Trophoblast cell (in vitro differentiated cells and primary cell): ENCODE data around the gene PDIA2.

Experiments
- DNase-seq, 2 donors: peaks; one replicate each; pipeline ENCODE4 v3.0.0-alpha.2; 2016
- H2AFZ ChIP-seq: 2 replicates; pipeline ENCODE4 v1.6.1; 2013; ENCODE audit warnings: low read length, moderate library complexity, mild to moderate bottlenecking; ENCODE audit not compliant: insufficient read depth, poor library complexity
- H2AK5ac ChIP-seq: 2 replicates; pipeline ENCODE4 v1.6.1; 2013; ENCODE audit warnings: mild to moderate bottlenecking, low read length
- H2BK120ac ChIP-seq: 2 replicates; pipeline ENCODE4 v1.6.1; 2013; ENCODE audit warnings: low read length, mild to moderate bottlenecking, moderate library complexity; ENCODE audit not compliant: insufficient read depth, poor library complexity
- H2BK12ac ChIP-seq: 2 replicates; pipeline ENCODE4 v1.6.1; 2013; ENCODE audit warnings: mild to moderate bottlenecking, low read length, moderate library complexity
- H2BK5ac ChIP-seq: 2 replicates; pipeline ENCODE4 v1.6.1; 2013; ENCODE audit warnings: low read length, low read depth, moderate library complexity, mild to moderate bottlenecking; ENCODE audit not compliant: poor library complexity
- H3K14ac ChIP-seq: 2 replicates; pipeline ENCODE4 v1.6.1; 2013; ENCODE audit warnings: mild to moderate bottlenecking, low read length
- H3K18ac ChIP-seq: 2 replicates; pipeline ENCODE4 v1.6.1; 2013; ENCODE audit warnings: mild to moderate bottlenecking, low read length
- H3K23ac ChIP-seq: 2 replicates; pipeline ENCODE4 v1.6.1; 2013; ENCODE audit warnings: low read length
- H3K27ac ChIP-seq: 2 replicates; pipeline ENCODE4 v1.5.1; 2013; ENCODE audit warnings: low read depth, mild to moderate bottlenecking, inconsistent platforms, low read length, moderate library complexity
- H3K27me3 ChIP-seq: 2 replicates; pipeline ENCODE4 v1.6.1; 2013; ENCODE audit warnings: inconsistent platforms, mild to moderate bottlenecking, low read length, moderate library complexity; ENCODE audit not compliant: insufficient read depth
- H3K36me3 ChIP-seq, 2 experiments: 1 replicate in 1 of 2; 2 replicates in 1 of 2; pipeline ENCODE4 v1.6.1; 2013; ENCODE audit warnings: low read length in 2 of 2, mild to moderate bottlenecking in 2 of 2, moderate library complexity in 1 of 2; ENCODE audit not compliant: insufficient read depth in 2 of 2, control insufficient read depth in 1 of 2
- H3K4ac ChIP-seq: 2 replicates; pipeline ENCODE4 v1.6.1; 2013; ENCODE audit warnings: low read depth, mild to moderate bottlenecking, low read length, moderate library complexity
- H3K4me1 ChIP-seq, 2 experiments: 1 replicate in 1 of 2; 2 replicates in 1 of 2; pipeline ENCODE4 v1.6.1; 2013; ENCODE audit warnings: low read length in 2 of 2, mild to moderate bottlenecking in 2 of 2, moderate library complexity in 1 of 2; ENCODE audit not compliant: insufficient read depth in 2 of 2, control insufficient read depth in 1 of 2
- H3K4me2 ChIP-seq: 2 replicates; pipeline ENCODE4 v1.6.1; 2013; ENCODE audit warnings: inconsistent platforms, mild to moderate bottlenecking, low read length, moderate library complexity
- H3K4me3 ChIP-seq: 2 replicates; pipeline ENCODE4 v1.5.1; 2013; ENCODE audit warnings: mild to moderate bottlenecking, low read depth, low read length, inconsistent platforms
- H3K79me1 ChIP-seq: one replicate; pipeline ENCODE4 v1.6.1; 2013; ENCODE audit warnings: low read length
- H3K79me2 ChIP-seq: 2 replicates; pipeline ENCODE4 v1.6.1; 2013; ENCODE audit warnings: low read length, mild to moderate bottlenecking; ENCODE audit not compliant: control insufficient read depth, insufficient read depth, poor library complexity
- H3K9ac ChIP-seq: 2 replicates; pipeline ENCODE4 v1.6.1; 2013; ENCODE audit warnings: mild to moderate bottlenecking, low read length
- H3K9me3 ChIP-seq: 2 replicates; pipeline ENCODE4 v1.6.1; 2013; ENCODE audit warnings: low read depth, mild to moderate bottlenecking, control low read depth, inconsistent platforms, low read length; ENCODE audit not compliant: insufficient read depth
- H4K12ac ChIP-seq: 2 replicates; pipeline ENCODE4 v1.6.1; 2013; ENCODE audit warnings: low read depth, mild to moderate bottlenecking, low read length, moderate library complexity
- H4K8ac ChIP-seq: 2 replicates; pipeline ENCODE4 v1.6.1; 2013; ENCODE audit warnings: low read depth, mild to moderate bottlenecking, low read length, moderate library complexity
- H4K91ac ChIP-seq: one replicate; pipeline ENCODE4 v1.6.1; 2013; ENCODE audit warnings: low read depth, mild to moderate bottlenecking, low read length, moderate library complexity
- WGBS: extraction: QIAGEN DNeasy Blood & Tissue Kit; methylation state at CpG from one replicate; pipeline ENCODE4 v1.1.7; 2013; ENCODE audit warnings: missing lambda C conversion rate; ENCODE audit not compliant: insufficient read length, insufficient coverage; ENCODE audit errors: extremely low coverage; 5-methylcytosine and 5-hydroxymethylcytosine counted together

PDIA2 gene

GRCh38 chr16:290015-290680 lies 7.2 kb downstream of the PDIA2 start:
- no peak overlapping the region for H3K23ac ChIP-seq
- H3K9ac ChIP-seq = no peak overlapping the region
- no peak overlapping the region for H3K4me2 ChIP-seq
- H2AK5ac ChIP-seq = no peak overlapping the region
- no peak overlapping the region for H3K4me3 ChIP-seq
- no peak overlapping the region for H2BK120ac ChIP-seq
- no peak overlapping the region for H3K27ac ChIP-seq
- no peak overlapping the region for H2AFZ ChIP-seq
- peaks cover 62 to 65% of the 10 kb centered on the region in 2 experiments for H3K36me3 ChIP-seq
- no peak for DNase-seq
- no peak overlapping the region for H4K8ac ChIP-seq
- H2BK12ac ChIP-seq = no peak overlapping the region
- no peaks in the 10 kb centered on the region for H3K79me1 ChIP-seq
- no peaks in the 10 kb centered on the region for H3K79me2 ChIP-seq
- WGBS = no CpG with 5 or more reads among the region's 25 CpGs
- H4K91ac ChIP-seq = no peak overlapping the region
- no peak overlapping the region for H3K14ac ChIP-seq
- H3K27me3 ChIP-seq = no peaks in the 10 kb centered on the region
- H3K9me3 ChIP-seq = peaks cover 8% of the 10 kb centered on the region
- H3K18ac ChIP-seq = no peak overlapping the region
- no peak overlapping the region for H3K4ac ChIP-seq
- H4K12ac ChIP-seq = peak overlapping the region; percentile 15
- H2BK5ac ChIP-seq = no peak overlapping the region
- no peaks in the 10 kb centered on the region for H3K4me1 ChIP-seq

GRCh38 chr16:290681-291405 lies 7.9 kb downstream of the PDIA2 start:
- DNase-seq = no peak
- no peaks in the 10 kb centered on the region for H3K27me3 ChIP-seq
- no peak overlapping the region for H4K8ac ChIP-seq

GRCh38 chr16:291539-291938 lies 8.6 kb downstream of the PDIA2 start:
- no peaks in the 10 kb centered on the region for H3K79me1 ChIP-seq
- H2AFZ ChIP-seq = no peak overlapping the region
- no peaks in the 10 kb centered on the region for H3K4me1 ChIP-seq
- no peak overlapping the region for H2AK5ac ChIP-seq
- H2BK12ac ChIP-seq = no peak overlapping the region
- WGBS = no CpG with 5 or more reads among the region's 17 CpGs
- H3K18ac ChIP-seq = no peak overlapping the region
- H3K9me3 ChIP-seq = peaks cover 4% of the 10 kb centered on the region
- peaks cover 64 to 70% of the 10 kb centered on the region in 2 experiments for H3K36me3 ChIP-seq
- H3K4me3 ChIP-seq = no peak overlapping the region
- H3K27ac ChIP-seq = no peak overlapping the region
- no peaks in the 10 kb centered on the region for H3K27me3 ChIP-seq
- no peak overlapping the region for H3K14ac ChIP-seq
- H3K9ac ChIP-seq = no peak overlapping the region
- no peak overlapping the region for H3K23ac ChIP-seq
- no peaks in the 10 kb centered on the region for H3K79me2 ChIP-seq
- H2BK120ac ChIP-seq = no peak overlapping the region
- no peak for DNase-seq
- no peak overlapping the region for H4K91ac ChIP-seq
- no peak overlapping the region for H2BK5ac ChIP-seq
- no peak overlapping the region for H4K12ac ChIP-seq
- no peak overlapping the region for H3K4ac ChIP-seq
- no peak overlapping the region for H4K8ac ChIP-seq
- no peak overlapping the region for H3K4me2 ChIP-seq

More at GRCh38 chr16:290681-291405, 7.9 kb downstream of the PDIA2 start:
- H3K79me2 ChIP-seq = no peaks in the 10 kb centered on the region
- no peak overlapping the region for H3K27ac ChIP-seq
- no peaks in the 10 kb centered on the region for H3K4me1 ChIP-seq
- no peak overlapping the region for H3K4me3 ChIP-seq
- WGBS = no CpG with 5 or more reads among the region's 50 CpGs
- no peak overlapping the region for H3K4me2 ChIP-seq
- H4K12ac ChIP-seq = no peak overlapping the region
- H2BK5ac ChIP-seq = no peak overlapping the region
- no peak overlapping the region for H2AK5ac ChIP-seq
- no peaks in the 10 kb centered on the region for H3K79me1 ChIP-seq
- H2BK12ac ChIP-seq = no peak overlapping the region
- no peak overlapping the region for H4K91ac ChIP-seq
- no peak overlapping the region for H3K14ac ChIP-seq
- peaks cover 8% of the 10 kb centered on the region for H3K9me3 ChIP-seq
- H3K36me3 ChIP-seq = peaks cover 62 to 66% of the 10 kb centered on the region in 2 experiments
- H2AFZ ChIP-seq = no peak overlapping the region
- no peak overlapping the region for H3K4ac ChIP-seq
- H3K23ac ChIP-seq = no peak overlapping the region
- H3K9ac ChIP-seq = no peak overlapping the region
- no peak overlapping the region for H3K18ac ChIP-seq
- no peak overlapping the region for H2BK120ac ChIP-seq

- H3K4me1 ChIP-seq = no peaks in the 10 kb centered on the region
- H3K23ac ChIP-seq = no peak overlapping the region
- no CpG with 5 or more reads among the region's 32 CpGs for WGBS
- no peak overlapping the region for H4K8ac ChIP-seq
- H3K27ac ChIP-seq = no peak overlapping the region
- DNase-seq = no peak
- no peaks in the 10 kb centered on the region for H3K79me1 ChIP-seq
- H2BK5ac ChIP-seq = no peak overlapping the region
- H3K18ac ChIP-seq = no peak overlapping the region
- H2BK12ac ChIP-seq = no peak overlapping the region
- no peaks in the 10 kb centered on the region for H3K27me3 ChIP-seq
- H3K9me3 ChIP-seq = peaks cover 5% of the 10 kb centered on the region
- no peak overlapping the region for H4K91ac ChIP-seq
- no peak overlapping the region for H2AFZ ChIP-seq
- no peak overlapping the region for H3K4me3 ChIP-seq
- H3K4me2 ChIP-seq = no peak overlapping the region
- peaks cover 68 to 71% of the 10 kb centered on the region in 2 experiments for H3K36me3 ChIP-seq
- H2AK5ac ChIP-seq = no peak overlapping the region
- no peak overlapping the region for H2BK120ac ChIP-seq
- H3K4ac ChIP-seq = no peak overlapping the region
- H3K79me2 ChIP-seq = no peaks in the 10 kb centered on the region
- no peak overlapping the region for H3K14ac ChIP-seq
- no peak overlapping the region for H3K9ac ChIP-seq
- no peak overlapping the region for H4K12ac ChIP-seq
These were observed 10.2 kb downstream of the PDIA2 start for GRCh38 chr16:293043-293775.
